GM12892 (cell line): Measurements from ENCODE around the gene WDR17.

Experiments
- POLR2A ChIP-seq: IDR thresholded peaks from 2 replicates; pipeline ENCODE4 v1.6.1; 2011; ENCODE audit warnings: low read depth, low read length, control low read depth
- POLR2AphosphoS5 ChIP-seq: IDR thresholded peaks from 2 replicates; pipeline ENCODE4 v1.6.1; 2011; ENCODE audit warnings: low read depth, low read length, control low read depth

DNA sequence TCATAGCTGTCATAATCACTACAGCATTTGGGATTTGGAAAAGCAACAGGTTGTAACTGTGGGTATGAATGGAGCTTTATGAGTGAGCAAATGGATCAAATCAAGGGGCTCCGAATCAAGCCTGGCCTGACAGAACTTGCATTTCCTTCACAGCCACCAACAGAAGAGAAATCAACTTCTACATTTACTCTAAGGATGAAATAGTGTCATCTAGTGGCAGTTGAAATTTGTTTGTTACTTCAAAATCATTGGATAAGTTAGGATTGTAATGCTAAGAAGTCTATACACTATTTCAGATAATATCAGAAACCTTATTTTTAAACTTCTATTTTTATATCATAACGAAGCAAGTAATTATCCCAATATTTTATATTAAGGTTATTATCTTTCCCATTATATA, 10.7 kb upstream of the WDR17 start:
- TF ChIP-seq POLR2A, result no peak
- TF ChIP-seq POLR2AphosphoS5, result no peak
